Measurements from ENCODE around the gene WDR76. TPM values are rescaled to one million over a fixed set of nuclear protein-coding genes. Genes with fewer than 3 reads are reported as not detected.

WDR76 gene
- total RNA-seq (2022) (7.8 and 11.5 TPM in 2 replicates), Bru-seq, nascent RNA (percentile 59 among the genes with signal in this experiment), BruChase-seq, experiment 1, labeled RNA remaining after a 6-hour chase (percentile 59 among the genes with signal in this experiment), BruChase-seq, experiment 2, labeled RNA remaining after a 2-hour chase (percentile 62 among the genes with signal in this experiment)
- long read RNA-seq, partial matches to known transcripts: 1 of 5 reads
- long read RNA-seq, other reads (novel, unspliced or antisense): 1 of 5 reads

GRCh38 chr15:43826508-43827341, at the start of gene WDR76:
Gene WDR76 (plus strand): TSS chr15:43827002. CDS start chr15:43827033, 31 bp downstream.
- TF ChIP-seq, protein P1, sequence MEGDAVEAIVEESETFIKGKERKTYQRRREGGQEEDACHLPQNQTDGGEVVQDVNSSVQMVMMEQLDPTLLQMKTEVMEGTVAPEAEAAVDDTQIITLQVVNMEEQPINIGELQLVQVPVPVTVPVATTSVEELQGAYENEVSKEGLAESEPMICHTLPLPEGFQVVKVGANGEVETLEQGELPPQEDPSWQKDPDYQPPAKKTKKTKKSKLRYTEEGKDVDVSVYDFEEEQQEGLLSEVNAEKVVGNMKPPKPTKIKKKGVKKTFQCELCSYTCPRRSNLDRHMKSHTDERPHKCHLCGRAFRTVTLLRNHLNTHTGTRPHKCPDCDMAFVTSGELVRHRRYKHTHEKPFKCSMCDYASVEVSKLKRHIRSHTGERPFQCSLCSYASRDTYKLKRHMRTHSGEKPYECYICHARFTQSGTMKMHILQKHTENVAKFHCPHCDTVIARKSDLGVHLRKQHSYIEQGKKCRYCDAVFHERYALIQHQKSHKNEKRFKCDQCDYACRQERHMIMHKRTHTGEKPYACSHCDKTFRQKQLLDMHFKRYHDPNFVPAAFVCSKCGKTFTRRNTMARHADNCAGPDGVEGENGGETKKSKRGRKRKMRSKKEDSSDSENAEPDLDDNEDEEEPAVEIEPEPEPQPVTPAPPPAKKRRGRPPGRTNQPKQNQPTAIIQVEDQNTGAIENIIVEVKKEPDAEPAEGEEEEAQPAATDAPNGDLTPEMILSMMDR (IDR thresholded peaks at IDR 0.05; ENCODE audit: unreplicated experiment): no peak
- H3K4me1 Mint-ChIP-seq (ENCODE audit: low read depth, unreplicated experiment): no peaks in the 10 kb centered on the region
- H3K9me3 Mint-ChIP-seq (ENCODE audit: low read depth, unreplicated experiment): no peaks in the 10 kb centered on the region
- intact Hi-C loops (cut with micrococcal nuclease; ENCODE audit: unreplicated experiment): no loop called here
- DNase-seq: peak; percentile 77
- no peaks in the 10 kb centered on the region for H3K27me3 Mint-ChIP-seq (ENCODE audit: unreplicated experiment)
- no peak within 1 kb of the TSS for H3K27ac Mint-ChIP-seq (ENCODE audit: unreplicated experiment)
- BruUV-seq (replicated peaks): no TSS peak
- CTCF ChIA-PET: no interaction called here
- H3K4me3 Mint-ChIP-seq (ENCODE audit: low read depth, unreplicated experiment): peak within 1 kb of the TSS; percentile 77
- peaks cover 10% of the 10 kb centered on the region for H3K36me3 Mint-ChIP-seq (ENCODE audit: insufficient read depth, unreplicated experiment)

- Mint-ChIP-seq H3K4me1 (ENCODE audit: low read depth, unreplicated experiment) (no peaks in the 10 kb centered on the region), H3K27ac (ENCODE audit: unreplicated experiment) (peak overlapping the region; percentile 33), H3K36me3 (ENCODE audit: insufficient read depth, unreplicated experiment) (peaks cover 47% of the 10 kb centered on the region), H3K4me3 (ENCODE audit: low read depth, unreplicated experiment) (peak overlapping the region; percentile 74), H3K9me3 (ENCODE audit: low read depth, unreplicated experiment) (no peaks in the 10 kb centered on the region), H3K27me3 (ENCODE audit: unreplicated experiment) (no peaks in the 10 kb centered on the region)
- intact Hi-C loops (cut with micrococcal nuclease; ENCODE audit: unreplicated experiment): no loop called here
- peak; percentile 76 for DNase-seq
- TF ChIP-seq, protein P1 (IDR thresholded peaks at IDR 0.05; ENCODE audit: unreplicated experiment): peak; percentile 29
- CTCF ChIA-PET: interaction anchor here (0.6 to 0.8 kb wide), 4 partner anchors 13 to 1036 kb away, joined by 3 to 9 read pairs (median 4); no protein-coding TSS in a partner anchor
- TSS peak; percentile 51 for BruUV-seq (replicated peaks)
These were observed 49.4 kb upstream of the WDR76 start for GRCh38 chr15:43777267-43777914.

- BruUV-seq (replicated peaks): no TSS peak
- intact Hi-C loops (cut with micrococcal nuclease; ENCODE audit: unreplicated experiment): no loop called here
- DNase-seq: no peak
- no peaks in the 10 kb centered on the region for H3K9me3 Mint-ChIP-seq (ENCODE audit: low read depth, unreplicated experiment)
- TF ChIP-seq, protein P1 (IDR thresholded peaks at IDR 0.05; ENCODE audit: unreplicated experiment): no peak
- H3K36me3 Mint-ChIP-seq (ENCODE audit: insufficient read depth, unreplicated experiment): peaks cover 34% of the 10 kb centered on the region
- no peaks in the 10 kb centered on the region for H3K27me3 Mint-ChIP-seq (ENCODE audit: unreplicated experiment)
- no peak overlapping the region for H3K4me3 Mint-ChIP-seq (ENCODE audit: low read depth, unreplicated experiment)
- H3K4me1 Mint-ChIP-seq (ENCODE audit: low read depth, unreplicated experiment): no peaks in the 10 kb centered on the region
- H3K27ac Mint-ChIP-seq (ENCODE audit: unreplicated experiment): no peak overlapping the region
- CTCF ChIA-PET: no interaction called here
These were observed 47.8 kb upstream of the WDR76 start for GRCh38 chr15:43779016-43779415.

GRCh38 chr15:43789409-43789808, 37.4 kb upstream of the WDR76 start:
- intact Hi-C loops (cut with micrococcal nuclease; ENCODE audit: unreplicated experiment): no loop called here
- DNase-seq: no peak
- TF ChIP-seq, protein P1 (IDR thresholded peaks at IDR 0.05; ENCODE audit: unreplicated experiment): no peak
- H3K9me3 Mint-ChIP-seq (ENCODE audit: low read depth, unreplicated experiment): no peaks in the 10 kb centered on the region
- BruUV-seq (replicated peaks): no TSS peak
- no peak overlapping the region for H3K4me3 Mint-ChIP-seq (ENCODE audit: low read depth, unreplicated experiment)
- H3K27me3 Mint-ChIP-seq (ENCODE audit: unreplicated experiment): no peaks in the 10 kb centered on the region
- CTCF ChIA-PET: interaction anchor here (0.6 to 0.7 kb wide), 2 partner anchors 20 to 399 kb away, joined by 5 to 7 read pairs; no protein-coding TSS in a partner anchor
- H3K4me1 Mint-ChIP-seq (ENCODE audit: low read depth, unreplicated experiment): peaks cover 12% of the 10 kb centered on the region
- no peak overlapping the region for H3K27ac Mint-ChIP-seq (ENCODE audit: unreplicated experiment)
- peaks cover 28% of the 10 kb centered on the region for H3K36me3 Mint-ChIP-seq (ENCODE audit: insufficient read depth, unreplicated experiment)

All from Calu3 (cell line).